Neutrophil (primary cell): Measurements from ENCODE around the gene NDUFC2.

Source experiments
- H3K27ac ChIP-seq: fragments of 200-600 bp; sonication (generic); 2 replicates; pipeline ENCODE4 v1.5.1; 2016; ENCODE audit warnings: mild to moderate bottlenecking, moderate library complexity
- H3K27me3 ChIP-seq: fragments of 200-600 bp; sonication (generic); 2 replicates; pipeline ENCODE4 v1.6.0; 2016; ENCODE audit warnings: mild to moderate bottlenecking
- H3K36me3 ChIP-seq: fragments of 200-600 bp; sonication (generic); 2 replicates; pipeline ENCODE4 v1.5.1; 2017
- H3K4me1 ChIP-seq, 2 experiments: fragments of 200-600 bp in 1 of 2; sonication (generic) in 1 of 2; 1 replicate in 1 of 2; 2 replicates in 1 of 2; pipeline versions ENCODE4 v1.5.1 to v1.6.1; 2013 to 2016; ENCODE audit warnings: low read depth in 1 of 2, low read length in 1 of 2, mild to moderate bottlenecking in 1 of 2, moderate library complexity in 1 of 2; ENCODE audit not compliant: control insufficient read depth in 1 of 2, insufficient read depth in 1 of 2
- H3K4me3 ChIP-seq, 2 experiments: fragments of 200-600 bp in 1 of 2; sonication (generic) in 1 of 2; 1 replicate in 1 of 2; 2 replicates in 1 of 2; pipeline ENCODE4 v1.5.1; 2013 to 2016; ENCODE audit warnings: low read depth in 1 of 2, low read length in 1 of 2, mild to moderate bottlenecking in 1 of 2, moderate library complexity in 1 of 2
- H3K9me3 ChIP-seq: fragments of 200-600 bp; sonication (generic); 2 replicates; pipeline ENCODE4 v1.5.1; 2016
- CTCF ChIP-seq: fragments of 200-600 bp; sonication (generic); IDR thresholded peaks from 2 replicates; pipeline ENCODE4 v1.5.1; 2016; ENCODE audit warnings: antibody characterized with exemption

The NDUFC2 gene

GRCh38 chr11:78056093-78056492 is 23.6 kb downstream of the NDUFC2 start:
- no peak overlapping the region for H3K4me3 ChIP-seq
- TF ChIP-seq CTCF, result no peak
- peaks cover 0 to 7% of the 10 kb centered on the region in 2 experiments for H3K4me1 ChIP-seq
- no peaks in the 10 kb centered on the region for H3K9me3 ChIP-seq
- H3K36me3 ChIP-seq, result no peaks in the 10 kb centered on the region
- H3K27ac ChIP-seq, result no peak overlapping the region
- H3K27me3 ChIP-seq, result no peaks in the 10 kb centered on the region

- Histone ChIP-seq H3K4me3 (no peak overlapping the region), H3K27me3 (no peaks in the 10 kb centered on the region), H3K4me1 (peaks cover 0 to 14% of the 10 kb centered on the region in 2 experiments), H3K36me3 (no peaks in the 10 kb centered on the region), H3K27ac (no peak overlapping the region), H3K9me3 (no peaks in the 10 kb centered on the region)
- TF ChIP-seq CTCF, result no peak
These were observed 24.7 kb downstream of the NDUFC2 start for GRCh38 chr11:78054971-78055370.

- no peak for TF ChIP-seq CTCF
- Histone ChIP-seq H3K4me3 (no peak overlapping the region), H3K9me3 (no peaks in the 10 kb centered on the region), H3K36me3 (no peaks in the 10 kb centered on the region), H3K27me3 (no peaks in the 10 kb centered on the region), H3K4me1 (peaks cover 3 to 15% of the 10 kb centered on the region in 2 experiments), H3K27ac (no peak overlapping the region)
These were observed 28.5 kb downstream of the NDUFC2 start for GRCh38 chr11:78050964-78051831.

GRCh38 chr11:78049348-78049747 is 30.3 kb downstream of the NDUFC2 start:
- H3K27ac ChIP-seq, result no peak overlapping the region
- H3K27me3 ChIP-seq, result no peaks in the 10 kb centered on the region
- TF ChIP-seq CTCF, result no peak
- no peaks in the 10 kb centered on the region for H3K36me3 ChIP-seq
- H3K4me1 ChIP-seq, result peaks cover 9 to 20% of the 10 kb centered on the region in 2 experiments
- no peak overlapping the region for H3K4me3 ChIP-seq
- H3K9me3 ChIP-seq, result no peaks in the 10 kb centered on the region

- no peaks in the 10 kb centered on the region for H3K9me3 ChIP-seq
- no peak overlapping the region for H3K27ac ChIP-seq
- peaks cover 9 to 20% of the 10 kb centered on the region in 2 experiments for H3K4me1 ChIP-seq
- TF ChIP-seq CTCF, result no peak
- H3K4me3 ChIP-seq, result no peak overlapping the region
- no peaks in the 10 kb centered on the region for H3K27me3 ChIP-seq
- H3K36me3 ChIP-seq, result no peaks in the 10 kb centered on the region
These were observed 31.1 kb downstream of the NDUFC2 start for GRCh38 chr11:78048561-78048960.
